Common myeloid progenitor, CD34-positive (primary cell): ENCODE results near the gene AKAP13.

Source experiments
- CTCF ChIA-PET: fragments of 350-600 bp; sonication (Branson Sonifier 250); formaldehyde crosslinking; loops from one replicate; lab custom pipeline; 2021; ENCODE audit warnings: antibody characterized with exemption; lab: Charles Lee
- POLR2A ChIA-PET: fragments of 350-600 bp; sonication (Branson Sonifier 250); formaldehyde crosslinking; loops from one replicate; lab custom pipeline; 2021; ENCODE audit warnings: antibody characterized with exemption; lab: Charles Lee
- DNase-seq, 3 donors: peaks; one replicate each; pipeline versions ENCODE4 v3.0.0 to v3.0.0-alpha.2; 2013
- H3K27ac ChIP-seq, 2 experiments: 1 replicate in 1 of 2; 2 replicates in 1 of 2; pipeline ENCODE4 v1.7.0; 2013; ENCODE audit warnings: inconsistent platforms in 2 of 2, low read length in 2 of 2, mild to moderate bottlenecking in 2 of 2, low read depth in 1 of 2, moderate library complexity in 1 of 2; ENCODE audit not compliant: severe bottlenecking in 2 of 2, insufficient read depth in 1 of 2, poor library complexity in 1 of 2
- H3K27me3 ChIP-seq, 5 experiments: replicated peaks in 2 of 5; 1 replicate in 3 of 5; 2 replicates in 2 of 5; pipeline versions ENCODE4 v1.6.1 to v1.7.0; 2013; ENCODE audit warnings: low read length in 4 of 5, mild to moderate bottlenecking in 2 of 5, moderate library complexity in 2 of 5, inconsistent platforms in 1 of 5; ENCODE audit not compliant: insufficient read depth in 5 of 5, control insufficient read depth in 4 of 5
- H3K36me3 ChIP-seq, 4 experiments: 1 replicate in 2 of 4; 2 replicates in 2 of 4; pipeline versions ENCODE4 v1.6.1 to v1.7.0; 2013; ENCODE audit warnings: low read length in 3 of 4, control low read depth in 1 of 4, mild to moderate bottlenecking in 1 of 4; ENCODE audit not compliant: control insufficient read depth in 4 of 4, insufficient read depth in 4 of 4
- H3K4me1 ChIP-seq, 4 experiments: 1 replicate in 3 of 4; 2 replicates in 1 of 4; pipeline versions ENCODE4 v1.6.1 to v1.7.1; 2013; ENCODE audit warnings: low read length in 3 of 4, mild to moderate bottlenecking in 3 of 4, control low read depth in 1 of 4, inconsistent platforms in 1 of 4, moderate library complexity in 1 of 4; ENCODE audit not compliant: control insufficient read depth in 4 of 4, insufficient read depth in 4 of 4; ENCODE audit errors: control extremely low read depth in 1 of 4
- H3K4me3 ChIP-seq, 7 experiments: 1 replicate in 4 of 7; 2 replicates in 3 of 7; pipeline versions ENCODE4 v1.5.1 to v1.7.0; 2013; ENCODE audit warnings: mild to moderate bottlenecking in 7 of 7, low read length in 6 of 7, moderate library complexity in 6 of 7, inconsistent platforms in 2 of 7, low read depth in 2 of 7, control low read depth in 1 of 7; ENCODE audit not compliant: insufficient read depth in 4 of 7, control insufficient read depth in 1 of 7; ENCODE audit errors: extremely low read depth in 1 of 7
- H3K9me3 ChIP-seq, 5 experiments: 1 replicate in 4 of 5; 2 replicates in 1 of 5; pipeline versions ENCODE4 v1.6.1 to v1.7.1; 2013; ENCODE audit warnings: low read length in 4 of 5, mild to moderate bottlenecking in 2 of 5, inconsistent platforms in 1 of 5, low read depth in 1 of 5, moderate library complexity in 1 of 5; ENCODE audit not compliant: control insufficient read depth in 4 of 5, insufficient read depth in 2 of 5; ENCODE audit errors: control extremely low read depth in 1 of 5
- WGBS: methylation state at CpG from one replicate; pipeline ENCODE4 v1.1.5; 2013; ENCODE audit not compliant: insufficient coverage; 5-methylcytosine and 5-hydroxymethylcytosine counted together

The AKAP13 gene

DNA sequence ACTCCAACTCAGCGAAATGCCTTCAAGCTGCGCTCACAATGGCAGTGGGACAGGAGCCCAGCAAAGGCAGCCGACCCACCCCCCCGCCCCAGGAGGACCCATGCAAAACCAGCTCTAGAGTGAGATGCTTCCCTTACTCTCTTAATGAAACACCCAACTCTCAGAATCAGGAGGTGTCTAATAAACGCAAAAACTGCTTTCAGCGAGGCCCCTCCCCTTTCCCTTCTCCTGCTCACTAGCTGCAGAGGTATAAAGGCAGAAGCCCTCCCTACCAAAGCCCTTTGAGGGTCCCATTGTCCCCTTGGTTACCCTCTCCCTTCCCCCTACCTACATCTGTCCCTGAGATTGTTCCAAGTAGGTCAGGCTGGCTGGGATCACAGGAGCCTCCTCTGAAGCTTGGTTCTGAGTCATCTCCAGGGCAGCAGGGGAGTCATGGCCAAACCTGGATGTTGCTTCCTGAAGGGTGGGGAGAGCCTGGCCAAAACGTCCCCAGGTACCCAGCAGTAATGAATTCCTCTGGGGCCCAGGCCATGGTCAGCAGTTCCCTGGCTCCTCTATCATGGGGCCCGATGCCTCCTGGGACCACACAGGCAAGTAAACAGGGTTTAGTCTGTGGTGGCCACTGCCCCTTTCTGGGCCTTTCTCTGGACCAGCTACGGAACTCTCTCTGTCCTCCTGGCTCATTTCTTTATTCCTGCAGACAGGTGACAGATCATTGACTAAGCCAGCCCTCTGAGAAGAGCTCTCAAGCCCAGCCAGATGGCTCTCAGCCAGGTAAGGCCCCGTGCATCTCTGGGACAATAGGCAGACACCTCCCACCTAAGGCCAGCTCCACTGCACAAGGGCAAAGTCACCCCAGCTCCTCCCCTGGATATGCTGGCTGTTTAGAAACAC lies 405.7 kb downstream of the AKAP13 start:
- no peaks in the 10 kb centered on the region for H3K36me3 ChIP-seq
- no peak for DNase-seq
- no peaks in the 10 kb centered on the region for H3K9me3 ChIP-seq
- ChIA-PET POLR2A (no interaction called here), CTCF (interaction anchor here (0.9 to 1.7 kb wide), 2 partner anchors 8 to 21 kb away, joined by 3 to 4 read pairs; no protein-coding TSS in a partner anchor)
- H3K4me3 ChIP-seq: peak overlapping the region in 1 of 7 experiments; percentile 7
- H3K27ac ChIP-seq: no peak overlapping the region
- no peaks in the 10 kb centered on the region for H3K27me3 ChIP-seq
- peaks cover 2 to 23% (median 11%) of the 10 kb centered on the region in 4 experiments for H3K4me1 ChIP-seq
- 65% methylated on average over 8 of the region's 10 CpGs for WGBS

GRCh38 chr15:85786781-85787114 lies 406.3 kb downstream of the AKAP13 start:
- 100% methylated on average over 2 of the region's 3 CpGs for WGBS
- H3K4me1 ChIP-seq: peaks cover 2 to 23% (median 11%) of the 10 kb centered on the region in 4 experiments
- H3K36me3 ChIP-seq: no peaks in the 10 kb centered on the region
- no peaks in the 10 kb centered on the region for H3K9me3 ChIP-seq
- CTCF ChIA-PET: interaction anchor here (0.9 to 1.7 kb wide), 2 partner anchors 9 to 22 kb away, joined by 3 to 4 read pairs; no protein-coding TSS in a partner anchor
- H3K27ac ChIP-seq: no peak overlapping the region
- H3K4me3 ChIP-seq: no peak overlapping the region
- POLR2A ChIA-PET: no interaction called here
- DNase-seq: no peak
- H3K27me3 ChIP-seq: no peaks in the 10 kb centered on the region

DNA sequence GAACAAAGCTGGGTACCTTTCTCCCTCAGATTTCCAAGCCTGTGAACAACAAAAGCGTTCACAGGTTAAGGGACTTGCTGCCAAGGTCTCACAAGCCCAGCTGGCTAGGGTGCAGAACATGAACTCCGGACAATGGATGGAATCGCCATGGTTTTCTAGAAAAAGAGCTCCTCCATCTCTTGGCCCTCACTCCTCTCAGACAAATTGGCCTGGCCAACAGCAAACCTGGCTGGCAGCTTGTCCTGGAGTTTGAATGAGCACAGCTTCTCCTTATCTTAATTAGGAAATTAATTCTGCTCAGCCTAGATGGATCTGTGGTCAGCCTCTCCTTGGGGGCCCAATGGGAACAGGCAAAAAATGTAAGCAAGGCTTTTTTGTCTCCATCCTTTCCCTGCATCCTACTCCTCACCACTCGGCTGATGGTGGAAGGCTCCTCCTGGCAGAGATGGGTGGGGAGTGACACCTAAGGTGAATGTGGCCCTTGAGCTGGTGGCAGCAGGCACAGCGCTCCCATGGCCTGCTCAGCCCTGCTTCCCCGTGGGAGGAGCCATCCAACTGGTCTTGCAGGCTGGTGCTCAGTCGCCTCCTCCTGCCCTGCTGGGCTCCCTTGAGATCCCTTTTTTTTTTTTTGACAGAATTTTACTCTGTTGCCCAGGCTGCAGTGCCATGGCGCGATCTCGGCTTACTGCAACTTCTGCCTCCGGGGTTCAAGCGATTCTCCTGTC lies 408.5 kb downstream of the AKAP13 start:
- ChIA-PET POLR2A (no interaction called here), CTCF (interaction anchor here (1.7 kb wide), 2 partner anchors 36 to 42 kb away, joined by 4 read pairs; no protein-coding TSS in a partner anchor)
- peaks cover 2 to 22% (median 18%) of the 10 kb centered on the region in 4 experiments for H3K4me1 ChIP-seq
- WGBS: 98% methylated on average over 11 of the region's 12 CpGs
- peaks cover 0 to 12% (median 8%) of the 10 kb centered on the region in 5 experiments for H3K27me3 ChIP-seq
- no peak overlapping the region for H3K27ac ChIP-seq
- H3K9me3 ChIP-seq: no peaks in the 10 kb centered on the region
- no peak for DNase-seq
- H3K4me3 ChIP-seq: no peak overlapping the region
- H3K36me3 ChIP-seq: no peaks in the 10 kb centered on the region

GRCh38 chr15:85789496-85789875 lies 409.1 kb downstream of the AKAP13 start:
- CTCF ChIA-PET: interaction anchor here (1.7 kb wide), 2 partner anchors 37 to 41 kb away, joined by 4 read pairs; no protein-coding TSS in a partner anchor

DNA sequence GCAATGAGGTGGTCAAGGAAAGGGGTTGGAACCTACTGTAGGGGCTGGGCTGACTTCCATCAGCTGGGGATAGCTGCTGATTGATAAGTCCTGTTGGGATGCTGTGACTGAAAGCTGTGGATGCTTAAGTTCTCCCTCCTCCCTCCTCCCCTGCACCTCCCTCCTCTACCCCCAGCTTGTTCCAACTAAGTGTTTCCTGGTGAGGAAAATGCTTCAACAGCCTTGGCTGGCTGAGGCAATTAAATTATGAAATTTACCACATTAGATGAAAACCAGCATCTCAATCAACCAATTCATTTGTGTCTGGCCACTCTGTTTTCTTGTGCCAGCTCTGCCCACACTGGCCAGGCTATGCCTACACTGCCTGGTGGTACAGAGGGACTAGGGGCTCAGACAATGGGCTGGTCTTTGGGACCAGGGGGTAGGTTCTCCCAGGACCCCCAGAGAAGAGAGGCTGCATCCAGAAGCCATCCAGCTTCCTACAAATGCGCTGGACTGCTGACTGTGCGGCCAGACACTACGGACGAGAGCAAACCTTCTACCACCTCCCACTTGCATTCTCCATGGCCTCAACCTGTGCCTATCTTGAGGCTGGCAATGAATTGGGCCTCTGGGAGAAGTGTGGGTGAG lies 411.8 kb downstream of the AKAP13 start:
- H3K27me3 ChIP-seq: peaks cover 0 to 13% (median 10%) of the 10 kb centered on the region in 5 experiments
- no peak overlapping the region for H3K4me3 ChIP-seq
- H3K4me1 ChIP-seq: peaks cover 4 to 15% (median 13%) of the 10 kb centered on the region in 4 experiments
- WGBS: no CpG with 5 or more reads among the region's 4 CpGs
- ChIA-PET POLR2A (no interaction called here), CTCF (interaction anchor here (0.9 kb wide), 1 partner anchor 48 kb away, joined by 3 read pairs; no protein-coding TSS in a partner anchor)
- no peaks in the 10 kb centered on the region for H3K36me3 ChIP-seq
- no peaks in the 10 kb centered on the region for H3K9me3 ChIP-seq
- no peak overlapping the region for H3K27ac ChIP-seq
- DNase-seq: no peak

More at GRCh38 chr15:85789496-85789875, 409.1 kb downstream of the AKAP13 start:
- POLR2A ChIA-PET: no interaction called here
- Histone ChIP-seq H3K4me1 (peaks cover 2 to 24% (median 20%) of the 10 kb centered on the region in 4 experiments), H3K27ac (no peak overlapping the region), H3K36me3 (no peaks in the 10 kb centered on the region), H3K4me3 (no peak overlapping the region), H3K9me3 (no peaks in the 10 kb centered on the region), H3K27me3 (peaks cover 0 to 13% (median 9%) of the 10 kb centered on the region in 5 experiments)
- WGBS: 98% methylated on average over 6 of the region's 7 CpGs
- DNase-seq: no peak

DNA sequence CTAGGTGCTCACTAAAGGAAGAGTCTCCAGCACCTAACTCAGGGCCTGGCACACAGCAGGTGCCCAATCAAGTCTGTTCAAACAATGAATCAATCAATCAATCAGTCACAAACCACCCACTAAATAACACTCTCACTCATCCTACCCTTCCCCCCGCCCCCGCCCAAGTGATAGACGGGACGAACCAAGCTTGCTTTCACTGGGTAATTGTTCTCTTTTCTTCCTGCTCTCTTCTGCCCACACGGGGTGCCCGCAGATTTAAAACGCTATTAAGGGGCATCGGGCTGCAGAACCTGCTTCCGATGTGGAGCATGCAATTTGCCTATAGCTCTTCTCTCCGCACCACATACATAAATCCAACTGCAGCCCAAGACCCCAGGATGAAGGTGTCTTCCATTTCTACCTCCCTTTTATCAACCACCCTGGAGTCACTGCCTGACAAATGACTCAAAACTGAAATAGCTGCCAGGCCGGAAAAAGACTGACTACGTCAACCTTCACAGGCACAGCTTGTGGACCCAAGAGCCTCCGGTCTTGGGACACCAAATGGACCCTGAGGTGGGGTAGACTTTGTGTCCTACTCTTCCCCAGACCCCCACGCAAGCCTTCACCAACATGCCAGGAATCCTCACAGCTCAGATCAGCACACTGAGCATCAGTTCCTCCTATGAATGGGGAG lies 412.6 kb downstream of the AKAP13 start:
- peak in 1 of 3 donors; percentile 3 for DNase-seq
- Histone ChIP-seq H3K27ac (no peak overlapping the region), H3K4me3 (peak overlapping the region in 3 of 7 experiments; percentile 51 to 85 (median 80)), H3K36me3 (no peaks in the 10 kb centered on the region), H3K9me3 (no peaks in the 10 kb centered on the region), H3K27me3 (peaks cover 0 to 13% (median 10%) of the 10 kb centered on the region in 5 experiments), H3K4me1 (peaks cover 4 to 15% (median 13%) of the 10 kb centered on the region in 4 experiments)
- 91% methylated on average over 13 of the region's 14 CpGs for WGBS
- POLR2A ChIA-PET: no interaction called here
- CTCF ChIA-PET: interaction anchor here (1.1 kb wide), 1 partner anchor 10 kb away, joined by 3 read pairs; no protein-coding TSS in a partner anchor
